Measurements from ENCODE around the gene FRMD3.

GRCh38 chr9:83430681-83431080 is 107.5 kb downstream of the FRMD3 start:
- TF ChIP-seq CTCF (conservative IDR thresholded peaks at IDR 0.05; ENCODE audit: low read depth, low read length): no peak
- no peak for TF ChIP-seq EZH2 (IDR thresholded peaks at IDR 0.05; ENCODE audit: low read length, unreplicated experiment)
